GM13977 (cell line): Measurements from ENCODE around the gene CFAP46.
"Not testable (repeated sequence)": the region's sequence is repeated elsewhere in the genome, so short reads cannot be mapped to it uniquely, and the experiment has no call there.

Experiments
- DNase-seq: peaks from one replicate; pipeline ENCODE4 v3.0.0; 2012; ENCODE audit warnings: low spot score
- in situ Hi-C: fragments of 300-500 bp; cut with MboI; formaldehyde crosslinking; loops from one replicate; pipeline ENCODE4 v1.12.0; 2022; ENCODE audit warnings: low sequenced_read_pairs, low pct_unique_long_range_greater_than_20kb, mixed read lengths, inconsistent platforms; ENCODE audit not compliant: unreplicated experiment
- TF ChIP-seq, protein P1 (sequence below): IDR thresholded peaks from 2 replicates; pipeline ENCODE4 v1.5.1; 2012; ENCODE audit warnings: mild to moderate bottlenecking, control low read depth; ENCODE audit not compliant: insufficient read depth; ENCODE audit errors: extremely low read depth, missing control alignments

CFAP46 gene

GRCh38 chr10:132926777-132927650, 15.4 kb downstream of the CFAP46 start:
- in situ Hi-C loops = no loop called here
- TF ChIP-seq, protein P1, sequence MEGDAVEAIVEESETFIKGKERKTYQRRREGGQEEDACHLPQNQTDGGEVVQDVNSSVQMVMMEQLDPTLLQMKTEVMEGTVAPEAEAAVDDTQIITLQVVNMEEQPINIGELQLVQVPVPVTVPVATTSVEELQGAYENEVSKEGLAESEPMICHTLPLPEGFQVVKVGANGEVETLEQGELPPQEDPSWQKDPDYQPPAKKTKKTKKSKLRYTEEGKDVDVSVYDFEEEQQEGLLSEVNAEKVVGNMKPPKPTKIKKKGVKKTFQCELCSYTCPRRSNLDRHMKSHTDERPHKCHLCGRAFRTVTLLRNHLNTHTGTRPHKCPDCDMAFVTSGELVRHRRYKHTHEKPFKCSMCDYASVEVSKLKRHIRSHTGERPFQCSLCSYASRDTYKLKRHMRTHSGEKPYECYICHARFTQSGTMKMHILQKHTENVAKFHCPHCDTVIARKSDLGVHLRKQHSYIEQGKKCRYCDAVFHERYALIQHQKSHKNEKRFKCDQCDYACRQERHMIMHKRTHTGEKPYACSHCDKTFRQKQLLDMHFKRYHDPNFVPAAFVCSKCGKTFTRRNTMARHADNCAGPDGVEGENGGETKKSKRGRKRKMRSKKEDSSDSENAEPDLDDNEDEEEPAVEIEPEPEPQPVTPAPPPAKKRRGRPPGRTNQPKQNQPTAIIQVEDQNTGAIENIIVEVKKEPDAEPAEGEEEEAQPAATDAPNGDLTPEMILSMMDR = no peak
- no peak for DNase-seq

DNA sequence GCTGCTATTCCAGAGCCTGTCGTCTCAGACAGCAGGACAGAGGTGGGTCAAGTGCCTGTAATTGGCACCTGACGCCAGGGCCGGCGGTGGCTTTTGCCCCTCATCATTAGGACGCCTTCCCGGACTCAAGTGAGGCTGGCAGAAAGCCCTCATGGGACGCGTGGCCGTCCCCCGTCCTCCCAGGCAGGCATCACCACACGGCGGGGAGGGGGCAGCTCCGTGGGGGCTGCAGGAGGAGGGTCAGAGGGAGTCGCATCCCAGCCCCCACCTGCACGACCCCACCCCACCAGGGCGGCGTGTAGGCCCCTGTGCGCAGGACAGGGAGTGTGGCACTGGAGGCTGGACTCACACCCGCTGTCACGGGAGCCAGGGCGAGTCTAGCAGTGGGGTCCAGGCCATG, 16.3 kb downstream of the CFAP46 start:
- TF ChIP-seq, protein P1 = no peak
- in situ Hi-C loops = no loop called here

DNA sequence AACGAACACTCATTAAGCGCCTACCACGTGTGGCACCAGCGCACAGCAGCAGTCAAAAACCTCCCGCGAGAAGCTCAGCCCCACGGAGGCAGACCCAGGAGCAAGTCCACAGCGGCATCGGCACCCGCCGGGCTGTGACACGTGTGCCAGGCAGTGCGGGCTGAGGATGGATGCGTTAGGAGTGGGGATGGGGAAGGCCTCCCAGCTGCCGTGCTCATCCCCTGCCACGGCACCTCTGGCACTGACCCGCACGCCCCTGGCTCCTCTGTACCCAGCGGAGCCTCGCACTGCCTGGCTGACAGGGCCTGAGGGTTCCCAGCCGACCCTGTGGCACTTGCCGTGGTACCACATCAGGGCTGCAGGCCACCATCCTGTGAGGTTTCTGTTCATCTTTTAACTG, 16.8 kb downstream of the CFAP46 start:
- no peak for DNase-seq
- TF ChIP-seq, protein P1 = no peak
- in situ Hi-C loops = no loop called here

More for the DNA sequence above, 16.3 kb downstream of the CFAP46 start:
- no peak for DNase-seq

GRCh38 chr10:132925071-132925561, 17.3 kb downstream of the CFAP46 start:
- DNase-seq = no peak
- in situ Hi-C loops = no loop called here
- TF ChIP-seq, protein P1 = no peak

GRCh38 chr10:132924046-132924952, 18.1 kb downstream of the CFAP46 start:
- DNase-seq = no peak
- in situ Hi-C loops = no loop called here
- TF ChIP-seq, protein P1 = no peak

DNA sequence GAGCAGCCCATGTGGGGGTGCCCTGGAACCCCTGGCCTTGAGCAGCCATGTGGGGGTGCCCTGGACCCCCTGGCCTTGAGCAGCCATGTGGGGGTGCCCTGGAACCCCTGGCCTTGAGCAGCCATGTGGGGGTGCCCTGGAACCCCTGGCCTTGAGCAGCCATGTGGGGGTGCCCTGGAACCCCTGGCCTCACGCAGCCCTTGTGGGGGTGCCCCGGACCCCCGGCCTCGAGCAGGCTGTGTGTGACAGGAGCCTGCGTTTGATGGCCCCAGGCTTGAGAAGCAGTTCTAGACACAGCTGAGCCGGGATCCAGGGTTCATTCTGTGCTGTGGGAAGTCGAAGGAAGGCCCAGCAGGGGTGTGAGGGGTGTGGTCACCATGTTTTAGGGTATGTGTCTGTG, 19.0 kb downstream of the CFAP46 start:
- DNase-seq, in situ Hi-C loops: not testable (repeated sequence)
